ENCODE measurements around the gene TMEM150A. TPM values are rescaled to one million over a fixed set of nuclear protein-coding genes. Genes with fewer than 3 reads are reported as not detected.
"Not testable (repeated sequence)": the region's sequence is repeated elsewhere in the genome, so short reads cannot be mapped to it uniquely, and the experiment has no call there.

Gene TMEM150A
- total and polyA plus RNA-seq, 3 donors from 2014 or later: 33.1 to 44.0 (median 39.3) TPM

- DNase-seq: no peak
Observed at GRCh38 chr2:85607268-85608215, 5.0 kb upstream of the TMEM150A start.

GRCh38 chr2:85606116-85606455 is 3.6 kb upstream of the TMEM150A start:
- Histone ChIP-seq H3K4me3 (no peak overlapping the region), H3K9me3 (no peaks in the 10 kb centered on the region), H3K27me3 (no peaks in the 10 kb centered on the region), H3K4me1 (peaks cover 39% of the 10 kb centered on the region), H3K27ac (peak overlapping the region in 1 of 2 donors; percentile 52), H3K36me3 (ENCODE audit: low read depth, missing control alignments) (no peaks in the 10 kb centered on the region)
- TF ChIP-seq CTCF (IDR thresholded peaks at IDR 0.05) (no peak), POLR2A (IDR thresholded peaks at IDR 0.05) (no peak)
- no peak for DNase-seq
- 62 to 87% methylated on average over 7 of the region's 7 CpGs for WGBS, 2 donors
- intact Hi-C loops (cut with DNase I; ENCODE audit: low total_unique reads): no loop called here

More at GRCh38 chr2:85607268-85608215, 5.0 kb upstream of the TMEM150A start:
- Histone ChIP-seq H3K27me3 (no peaks in the 10 kb centered on the region), H3K9me3 (no peaks in the 10 kb centered on the region), H3K27ac (no peak overlapping the region), H3K4me1 (peaks cover 32% of the 10 kb centered on the region), H3K4me3 (no peak overlapping the region), H3K36me3 (ENCODE audit: low read depth, missing control alignments) (no peaks in the 10 kb centered on the region)
- WGBS, 2 donors: 68 to 77% methylated on average over 9 of the region's 9 CpGs
- intact Hi-C loops (cut with DNase I; ENCODE audit: low total_unique reads): no loop called here
- TF ChIP-seq CTCF (IDR thresholded peaks at IDR 0.05): no peak

GRCh38 chr2:85605406-85606115 is 3.1 kb upstream of the TMEM150A start:
- intact Hi-C loops (cut with DNase I; ENCODE audit: low total_unique reads): no loop called here
- Histone ChIP-seq H3K27ac (peak overlapping the region in 1 of 2 donors; percentile 52), H3K4me3 (no peak overlapping the region), H3K36me3 (ENCODE audit: low read depth, missing control alignments) (no peaks in the 10 kb centered on the region), H3K9me3 (no peaks in the 10 kb centered on the region), H3K27me3 (no peaks in the 10 kb centered on the region), H3K4me1 (peaks cover 41% of the 10 kb centered on the region)
- no peak for TF ChIP-seq POLR2A (IDR thresholded peaks at IDR 0.05)
- no peak for DNase-seq
- 51 to 56% methylated on average over 4 of the region's 4 CpGs for WGBS, 2 donors

GRCh38 chr2:85604568-85605339 is 2.3 kb upstream of the TMEM150A start:
- DNase-seq: no peak
- Histone ChIP-seq H3K4me1 (peaks cover 41% of the 10 kb centered on the region), H3K27me3 (no peaks in the 10 kb centered on the region), H3K4me3 (no peak overlapping the region), H3K9me3 (no peaks in the 10 kb centered on the region), H3K36me3 (ENCODE audit: low read depth, missing control alignments) (no peaks in the 10 kb centered on the region), H3K27ac (no peak overlapping the region)
- WGBS, 2 donors: 62 to 63% methylated on average over 6 of the region's 6 CpGs
- intact Hi-C loops (cut with DNase I; ENCODE audit: low total_unique reads): loop anchor here (5.0 kb wide), 1 partner anchor 47 kb away; no protein-coding TSS in a partner anchor
- TF ChIP-seq CTCF (IDR thresholded peaks at IDR 0.05) (no peak), POLR2A (IDR thresholded peaks at IDR 0.05) (no peak)

GRCh38 chr2:85604133-85604444 is 1.6 kb upstream of the TMEM150A start:
- not testable (repeated sequence) for H3K4me3 ChIP-seq; H3K9me3 ChIP-seq; DNase-seq; H3K27me3 ChIP-seq; H3K36me3 ChIP-seq (ENCODE audit: low read depth, missing control alignments)
- WGBS, 2 donors: 61 to 72% methylated on average over 3 of the region's 3 CpGs
- Histone ChIP-seq H3K4me1 (peaks cover 41% of the 10 kb centered on the region), H3K27ac (peak overlapping the region in 1 of 2 donors; percentile 50)
- intact Hi-C loops (cut with DNase I; ENCODE audit: low total_unique reads): loop anchor here (5.0 kb wide), 1 partner anchor 47 kb away; no protein-coding TSS in a partner anchor

All from testis (tissue), 3 donors.